ENCODE results near the gene PRR5L.

DNA sequence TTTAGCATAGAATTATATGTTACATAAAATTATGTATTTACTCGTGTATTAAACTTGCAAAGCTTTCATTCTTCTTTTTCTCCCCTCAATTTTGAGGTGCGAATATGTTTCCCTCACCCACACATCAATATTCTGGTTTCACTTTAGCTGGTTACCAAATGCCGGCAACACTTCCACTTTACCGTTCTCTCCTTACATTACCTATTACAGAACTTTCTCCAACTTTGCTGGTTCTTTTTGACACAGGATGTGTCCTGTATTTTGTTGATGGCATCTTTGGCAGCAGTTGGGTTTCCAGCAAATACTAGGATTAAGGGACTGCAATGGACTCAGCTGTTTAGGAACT, 84.9 kb downstream of the PRR5L start:
- TF ChIP-seq CTCF (IDR thresholded peaks at IDR 0.05) (no peak), POLR2A (IDR thresholded peaks at IDR 0.05) (no peak)

Data from tibial nerve (tissue), 3 donors.